Measurements from ENCODE around the gene ASTN2. TPM values are rescaled to one million over a fixed set of nuclear protein-coding genes. Genes with fewer than 3 reads are reported as not detected.
A peak's percentile ranks its signal among the peaks of the same experiment; 100 is the strongest.

The ASTN2 gene
- total and polyA plus RNA-seq, 2 experiments from 2014 or later, result 5.8 to 7.5 TPM

- Histone ChIP-seq H3K4me2 (ENCODE audit: unreplicated experiment) (no peak overlapping the region), H3K4me1 (ENCODE audit: insufficient read depth) (peaks cover 27% of the 10 kb centered on the region), H2AFZ (no peak overlapping the region), H3K27ac (no peak overlapping the region), H3K36me3 (ENCODE audit: low read depth) (no peaks in the 10 kb centered on the region), H3K9me2 (ENCODE audit: insufficient read depth) (no peaks in the 10 kb centered on the region), H3K9ac (no peak overlapping the region), H3K9me3 (ENCODE audit: low read depth) (no peaks in the 10 kb centered on the region), H3K79me2 (ENCODE audit: insufficient read depth) (no peaks in the 10 kb centered on the region), H3K4me3 (no peak overlapping the region), H4K20me1 (ENCODE audit: insufficient read depth) (no peaks in the 10 kb centered on the region), H3F3A (ENCODE audit: insufficient read depth) (peaks cover 23% of the 10 kb centered on the region), H3K27me3 (replicated peaks; ENCODE audit: insufficient read depth) (no peaks in the 10 kb centered on the region)
- no peak for DNase-seq
- in situ Hi-C loops (cut with MboI), result no loop called here
- TF ChIP-seq EZH2phosphoT487 (IDR thresholded peaks at IDR 0.05; ENCODE audit: insufficient read depth, low read depth), result no peak
- TF ChIP-seq EZH2 (IDR thresholded peaks at IDR 0.05; ENCODE audit: insufficient read depth, poor library complexity, severe bottlenecking), result no peak
Observed at GRCh38 chr9:116499434-116499833, 915.4 kb downstream of the ASTN2 start.

GRCh38 chr9:116497095-116497890, 917.6 kb downstream of the ASTN2 start:
- no peaks in the 10 kb centered on the region for H3K36me3 ChIP-seq (ENCODE audit: low read depth)
- no peak overlapping the region for H2AFZ ChIP-seq
- no peak overlapping the region for H3K4me2 ChIP-seq (ENCODE audit: unreplicated experiment)
- peak; percentile 25 for DNase-seq
- no peak overlapping the region for H3K4me3 ChIP-seq
- H3K79me2 ChIP-seq (ENCODE audit: insufficient read depth), result no peaks in the 10 kb centered on the region
- H3K27ac ChIP-seq, result no peak overlapping the region
- WGBS, 2 experiments (ENCODE audit: low coverage in 1 of 2, low lambda C conversion rate in 2 of 2, missing lambda C conversion rate in 2 of 2), result 37 to 39% methylated on average over 6 of the region's 6 CpGs
- H3K4me1 ChIP-seq (ENCODE audit: insufficient read depth), result peaks cover 39% of the 10 kb centered on the region
- H3K9me3 ChIP-seq (ENCODE audit: low read depth), result no peaks in the 10 kb centered on the region
- H4K20me1 ChIP-seq (ENCODE audit: insufficient read depth), result no peaks in the 10 kb centered on the region
- H3F3A ChIP-seq (ENCODE audit: insufficient read depth), result peaks cover 23% of the 10 kb centered on the region
- H3K27me3 ChIP-seq (replicated peaks; ENCODE audit: insufficient read depth), result no peaks in the 10 kb centered on the region
- H3K9ac ChIP-seq, result no peak overlapping the region
- in situ Hi-C loops (cut with MboI), result no loop called here
- TF ChIP-seq EZH2 (IDR thresholded peaks at IDR 0.05; ENCODE audit: insufficient read depth, poor library complexity, severe bottlenecking) (no peak), EZH2phosphoT487 (IDR thresholded peaks at IDR 0.05; ENCODE audit: insufficient read depth, low read depth) (no peak)
- H3K9me2 ChIP-seq (ENCODE audit: insufficient read depth), result no peaks in the 10 kb centered on the region

- TF ChIP-seq EZH2 (IDR thresholded peaks at IDR 0.05; ENCODE audit: insufficient read depth, poor library complexity, severe bottlenecking) (no peak), EZH2phosphoT487 (IDR thresholded peaks at IDR 0.05; ENCODE audit: insufficient read depth, low read depth) (no peak)
- Histone ChIP-seq H3K36me3 (ENCODE audit: low read depth) (no peaks in the 10 kb centered on the region), H2AFZ (no peak overlapping the region), H3K27me3 (replicated peaks; ENCODE audit: insufficient read depth) (no peaks in the 10 kb centered on the region), H3K9me2 (ENCODE audit: insufficient read depth) (no peaks in the 10 kb centered on the region), H3F3A (ENCODE audit: insufficient read depth) (peaks cover 23% of the 10 kb centered on the region), H3K27ac (no peak overlapping the region), H3K4me2 (ENCODE audit: unreplicated experiment) (no peak overlapping the region), H3K79me2 (ENCODE audit: insufficient read depth) (no peaks in the 10 kb centered on the region), H3K9ac (no peak overlapping the region), H3K9me3 (ENCODE audit: low read depth) (no peaks in the 10 kb centered on the region), H3K4me3 (no peak overlapping the region), H3K4me1 (ENCODE audit: insufficient read depth) (peaks cover 36% of the 10 kb centered on the region), H4K20me1 (ENCODE audit: insufficient read depth) (no peaks in the 10 kb centered on the region)
- no peak for DNase-seq
- WGBS, 2 experiments (ENCODE audit: low coverage in 1 of 2, low lambda C conversion rate in 2 of 2, missing lambda C conversion rate in 2 of 2), result 56 to 65% methylated on average over 1 of the region's 1 CpG
- in situ Hi-C loops (cut with MboI), result no loop called here
Observed at GRCh38 chr9:116496167-116496566, 918.7 kb downstream of the ASTN2 start.

GRCh38 chr9:116495725-116496124, 919.1 kb downstream of the ASTN2 start:
- Histone ChIP-seq H3K4me2 (ENCODE audit: unreplicated experiment) (no peak overlapping the region), H3F3A (ENCODE audit: insufficient read depth) (peaks cover 20% of the 10 kb centered on the region), H3K9me2 (ENCODE audit: insufficient read depth) (no peaks in the 10 kb centered on the region), H3K4me1 (ENCODE audit: insufficient read depth) (peaks cover 33% of the 10 kb centered on the region), H3K27ac (no peak overlapping the region), H3K4me3 (no peak overlapping the region), H3K9me3 (ENCODE audit: low read depth) (no peaks in the 10 kb centered on the region), H4K20me1 (ENCODE audit: insufficient read depth) (no peaks in the 10 kb centered on the region), H3K36me3 (ENCODE audit: low read depth) (no peaks in the 10 kb centered on the region), H2AFZ (no peak overlapping the region), H3K79me2 (ENCODE audit: insufficient read depth) (no peaks in the 10 kb centered on the region), H3K9ac (no peak overlapping the region), H3K27me3 (replicated peaks; ENCODE audit: insufficient read depth) (no peaks in the 10 kb centered on the region)
- WGBS, 2 experiments (ENCODE audit: low coverage in 1 of 2, low lambda C conversion rate in 2 of 2, missing lambda C conversion rate in 2 of 2), result 92% methylated on average over 6 of the region's 6 CpGs
- TF ChIP-seq EZH2phosphoT487 (IDR thresholded peaks at IDR 0.05; ENCODE audit: insufficient read depth, low read depth) (no peak), EZH2 (IDR thresholded peaks at IDR 0.05; ENCODE audit: insufficient read depth, poor library complexity, severe bottlenecking) (no peak)
- in situ Hi-C loops (cut with MboI), result no loop called here
- no peak for DNase-seq

All from GM23248 (cell line).